Liver (tissue), 9 donors: ENCODE measurements around the gene LRRN2. TPM values are rescaled to one million over a fixed set of nuclear protein-coding genes. Genes with fewer than 3 reads are reported as not detected.
"Not testable (repeated sequence)": the region's sequence is repeated elsewhere in the genome, so short reads cannot be mapped to it uniquely, and the experiment has no call there.

ENCODE experiments used
- DNase-seq: peaks from one replicate; pipeline ENCODE4 v3.0.0-alpha.2; 2017; ENCODE audit warnings: low spot score
- H3K27ac ChIP-seq, 2 donors: one replicate each; pipeline ENCODE4 v1.7.0; 2013; ENCODE audit warnings: inconsistent platforms in 2 of 2, low read length in 2 of 2, control low read depth in 1 of 2, low read depth in 1 of 2, mild to moderate bottlenecking in 1 of 2
- H3K27me3 ChIP-seq, 4 donors: one replicate each; pipeline versions ENCODE4 v1.6.1 to v1.7.0; 2013; ENCODE audit warnings: low read length in 3 of 4, inconsistent platforms in 1 of 4, mild to moderate bottlenecking in 1 of 4, moderate library complexity in 1 of 4; ENCODE audit not compliant: control insufficient read depth in 4 of 4, insufficient read depth in 4 of 4
- H3K36me3 ChIP-seq, 4 donors: one replicate each; pipeline versions ENCODE4 v1.6.1 to v1.7.0; 2013; ENCODE audit warnings: low read length in 3 of 4, mild to moderate bottlenecking in 3 of 4, low read depth in 1 of 4, moderate library complexity in 1 of 4; ENCODE audit not compliant: control insufficient read depth in 4 of 4, insufficient read depth in 3 of 4
- H3K4me1 ChIP-seq, 4 donors: one replicate each; pipeline versions ENCODE4 v1.6.1 to v1.7.0; 2013; ENCODE audit warnings: low read length in 3 of 4, mild to moderate bottlenecking in 3 of 4, moderate library complexity in 1 of 4; ENCODE audit not compliant: control insufficient read depth in 4 of 4, insufficient read depth in 4 of 4
- H3K4me3 ChIP-seq, 3 donors: one replicate each; pipeline versions ENCODE4 v1.6.1 to v1.7.0; 2013; ENCODE audit warnings: low read length in 3 of 3, control low read depth in 1 of 3, low read depth in 1 of 3, mild to moderate bottlenecking in 1 of 3
- H3K9ac ChIP-seq, 2 donors: one replicate each; pipeline ENCODE4 v1.7.0; 2013; ENCODE audit warnings: low read length in 2 of 2, mild to moderate bottlenecking in 2 of 2, moderate library complexity in 2 of 2, control low read depth in 1 of 2, low read depth in 1 of 2
- H3K9me3 ChIP-seq, 4 donors: one replicate each; pipeline versions ENCODE4 v1.6.1 to v1.7.0; 2013; ENCODE audit warnings: low read length in 3 of 4; ENCODE audit not compliant: control insufficient read depth in 4 of 4
- ATF3 ChIP-seq: IDR thresholded peaks from 2 replicates; pipeline ENCODE4 v1.6.1; 2016; ENCODE audit warnings: antibody characterized with exemption
- CTCF ChIP-seq: fragments of 150-350 bp; IDR thresholded peaks from 2 replicates; pipeline ENCODE4 v1.5.1; 2017; ENCODE audit warnings: improper control_type of control experiment, low read depth, low read length; ENCODE audit not compliant: missing input control
- EGR1 ChIP-seq, 2 donors: IDR thresholded peaks; 2 replicates each; pipeline ENCODE4 v1.6.1; 2016 to 2018; ENCODE audit warnings: antibody characterized with exemption in 2 of 2, low read depth in 2 of 2
- FOXA1 ChIP-seq: IDR thresholded peaks from 2 replicates; pipeline ENCODE4 v1.6.1; 2016; ENCODE audit warnings: antibody characterized with exemption
- FOXA2 ChIP-seq: IDR thresholded peaks from 2 replicates; pipeline ENCODE4 v1.6.1; 2016; ENCODE audit warnings: antibody characterized with exemption
- GABPA ChIP-seq, 2 donors: IDR thresholded peaks in 1 of 2; conservative IDR thresholded peaks in 1 of 2; 2 replicates each; pipeline ENCODE4 v1.6.1; 2016; ENCODE audit warnings: antibody characterized with exemption in 2 of 2, mild to moderate bottlenecking in 1 of 2, moderate library complexity in 1 of 2
- HNF4A ChIP-seq, 2 donors: conservative IDR thresholded peaks; 2 replicates each; pipeline ENCODE4 v1.6.1; 2016; ENCODE audit warnings: antibody characterized with exemption in 2 of 2, mild to moderate bottlenecking in 2 of 2
- HNF4G ChIP-seq: IDR thresholded peaks from 2 replicates; pipeline ENCODE4 v1.6.1; 2016; ENCODE audit warnings: antibody characterized with exemption
- JUND ChIP-seq, 2 donors: IDR thresholded peaks; 2 replicates each; pipeline ENCODE4 v1.6.1; 2016; ENCODE audit warnings: antibody characterized with exemption in 2 of 2
- MAX ChIP-seq: IDR thresholded peaks from 2 replicates; pipeline ENCODE4 v1.6.1; 2016; ENCODE audit warnings: antibody characterized with exemption
- NR2F2 ChIP-seq: IDR thresholded peaks from 2 replicates; pipeline ENCODE4 v1.6.1; 2016; ENCODE audit warnings: antibody characterized with exemption
- RAD21 ChIP-seq, 2 donors: IDR thresholded peaks; 2 replicates each; pipeline ENCODE4 v1.6.1; 2016; ENCODE audit warnings: antibody characterized with exemption in 2 of 2, mild to moderate bottlenecking in 2 of 2
- REST ChIP-seq: IDR thresholded peaks from 2 replicates; pipeline ENCODE4 v1.6.1; 2016; ENCODE audit warnings: antibody characterized with exemption, mild to moderate bottlenecking
- RXRA ChIP-seq, 2 donors: IDR thresholded peaks; 2 replicates each; pipeline ENCODE4 v1.6.1; 2017 to 2018; ENCODE audit warnings: antibody characterized with exemption in 2 of 2, mild to moderate bottlenecking in 1 of 2
- SP1 ChIP-seq: IDR thresholded peaks from 2 replicates; pipeline ENCODE4 v1.6.1; 2018; ENCODE audit warnings: antibody characterized with exemption, mild to moderate bottlenecking
- TAF1 ChIP-seq: conservative IDR thresholded peaks from 2 replicates; pipeline ENCODE4 v1.6.1; 2016; ENCODE audit warnings: antibody characterized with exemption, mild to moderate bottlenecking
- YY1 ChIP-seq: IDR thresholded peaks from 2 replicates; pipeline ENCODE4 v1.6.1; 2016; ENCODE audit warnings: antibody characterized with exemption, mild to moderate bottlenecking
- ZBTB33 ChIP-seq: IDR thresholded peaks from 2 replicates; pipeline ENCODE4 v1.6.1; 2016; ENCODE audit warnings: antibody characterized with exemption
- WGBS: extraction: QIAGEN DNeasy Blood & Tissue Kit; methylation state at CpG from one replicate; pipeline ENCODE4 v1.1.7; 2013; 5-methylcytosine and 5-hydroxymethylcytosine counted together
- polyA plus RNA-seq, 2 donors: library from polyadenylated mRNA; stranded (reverse) in 1 of 2; unstranded in 1 of 2; fragments of 200-250 nt in 1 of 2; fragments of >200 nt in 1 of 2; fragmentation: Nextera tagmentation in 1 of 2; extraction: Ambion mirVana in 1 of 2; gene quantifications; one replicate each; pipeline versions ENCODE4 v1.2.1 to v1.2.3, GENCODE V29; 2013 to 2015
- total RNA-seq, 2 donors: library from RNA; depleted of rRNA; stranded (reverse); fragments of >200 nt; gene quantifications; one replicate each; pipeline ENCODE4 v1.2.3, GENCODE V29; 2014
- donor health status: healthy.
- donor health status: healthy.
- donor health status: healthy.
- donor health status: healthy.
- donor health status: healthy.

LRRN2 gene
- total and polyA plus RNA-seq, 4 donors = 0.13 to 2.8 (median 0.28) TPM

- no peak for TF ChIP-seq SP1
- TF ChIP-seq YY1 = no peak
- no peak for TF ChIP-seq CTCF
- TF ChIP-seq MAX = no peak
- TF ChIP-seq TAF1 = no peak
- no peak for TF ChIP-seq RAD21 (IDR thresholded peaks at IDR 0.05)
- TF ChIP-seq ATF3 = no peak
- TF ChIP-seq RXRA (IDR thresholded peaks at IDR 0.05) = no peak
- TF ChIP-seq JUND (IDR thresholded peaks at IDR 0.05) = no peak
- no peak for TF ChIP-seq FOXA2
- TF ChIP-seq HNF4G = no peak
- no peak for TF ChIP-seq EGR1 (IDR thresholded peaks at IDR 0.05; ENCODE audit: low read depth in 2 of 2)
- TF ChIP-seq HNF4A (conservative IDR thresholded peaks at IDR 0.05) = no peak
- TF ChIP-seq REST = no peak
- no peak for TF ChIP-seq FOXA1
- TF ChIP-seq GABPA (IDR thresholded peaks at IDR 0.05 in 1 of 2, conservative IDR thresholded peaks at IDR 0.05 in 1 of 2) = no peak
- TF ChIP-seq NR2F2 = no peak
- TF ChIP-seq ZBTB33 = no peak
- 96% methylated on average over 2 of the region's 2 CpGs for WGBS
- no peaks in the 10 kb centered on the region for H3K9me3 ChIP-seq
These were observed 114.4 kb downstream of the LRRN2 start for GRCh38 chr1:204571128-204571527.

GRCh38 chr1:204570021-204570420, 115.5 kb downstream of the LRRN2 start:
- H3K4me1 ChIP-seq, H3K27me3 ChIP-seq, H3K9me3 ChIP-seq, DNase-seq, H3K4me3 ChIP-seq, H3K9ac ChIP-seq, H3K36me3 ChIP-seq, H3K27ac ChIP-seq: not testable (repeated sequence)
- 83% methylated on average over 3 of the region's 3 CpGs for WGBS

More at GRCh38 chr1:204571128-204571527, 114.4 kb downstream of the LRRN2 start:
- Histone ChIP-seq H3K9ac (no peak overlapping the region), H3K27ac (no peak overlapping the region), H3K4me3 (no peak overlapping the region), H3K36me3 (peaks cover 0 to 7% (median 0%) of the 10 kb centered on the region in 4 donors), H3K4me1 (peaks cover 0 to 3% (median 0%) of the 10 kb centered on the region in 4 donors), H3K27me3 (no peaks in the 10 kb centered on the region)
- no peak for DNase-seq
